Measurements from ENCODE around the gene ZNF511. TPM values are rescaled to one million over a fixed set of nuclear protein-coding genes. Genes with fewer than 3 reads are reported as not detected.

Gene ZNF511
- total RNA-seq, 4 donors from 2014 or later = 16.1 to 26.7 (median 17.7) TPM

DNA sequence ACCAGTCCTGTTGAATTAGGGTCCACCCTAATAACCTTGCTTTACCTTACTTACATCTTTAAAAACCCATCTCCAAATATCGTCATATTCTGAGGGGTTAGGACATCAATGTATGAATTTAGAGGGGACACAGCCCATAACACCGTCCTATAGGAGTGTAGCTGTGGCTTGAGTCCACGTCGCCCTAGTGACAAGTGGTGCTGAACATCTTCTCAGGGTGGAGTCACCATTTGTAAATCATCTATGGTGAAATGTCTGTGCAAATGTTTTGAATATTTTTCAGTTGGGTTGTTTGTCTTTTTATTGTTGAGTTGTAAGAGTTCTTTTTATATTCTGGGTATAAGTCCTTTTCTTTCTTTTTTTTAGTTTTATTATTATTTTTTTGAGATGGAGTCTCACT, 33.3 kb downstream of the ZNF511 start:
- DNase-seq = no peak
- no peak overlapping the region for H3K27ac ChIP-seq
- intact Hi-C loops (cut with DNase I) = no loop called here
- H3K4me1 ChIP-seq = peaks cover 0 to 2% (median 0%) of the 10 kb centered on the region in 3 donors
- TF ChIP-seq, protein P1, sequence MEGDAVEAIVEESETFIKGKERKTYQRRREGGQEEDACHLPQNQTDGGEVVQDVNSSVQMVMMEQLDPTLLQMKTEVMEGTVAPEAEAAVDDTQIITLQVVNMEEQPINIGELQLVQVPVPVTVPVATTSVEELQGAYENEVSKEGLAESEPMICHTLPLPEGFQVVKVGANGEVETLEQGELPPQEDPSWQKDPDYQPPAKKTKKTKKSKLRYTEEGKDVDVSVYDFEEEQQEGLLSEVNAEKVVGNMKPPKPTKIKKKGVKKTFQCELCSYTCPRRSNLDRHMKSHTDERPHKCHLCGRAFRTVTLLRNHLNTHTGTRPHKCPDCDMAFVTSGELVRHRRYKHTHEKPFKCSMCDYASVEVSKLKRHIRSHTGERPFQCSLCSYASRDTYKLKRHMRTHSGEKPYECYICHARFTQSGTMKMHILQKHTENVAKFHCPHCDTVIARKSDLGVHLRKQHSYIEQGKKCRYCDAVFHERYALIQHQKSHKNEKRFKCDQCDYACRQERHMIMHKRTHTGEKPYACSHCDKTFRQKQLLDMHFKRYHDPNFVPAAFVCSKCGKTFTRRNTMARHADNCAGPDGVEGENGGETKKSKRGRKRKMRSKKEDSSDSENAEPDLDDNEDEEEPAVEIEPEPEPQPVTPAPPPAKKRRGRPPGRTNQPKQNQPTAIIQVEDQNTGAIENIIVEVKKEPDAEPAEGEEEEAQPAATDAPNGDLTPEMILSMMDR (IDR thresholded peaks at IDR 0.05) = no peak
- no peak for TF ChIP-seq POLR2A (IDR thresholded peaks at IDR 0.05)
- no peak overlapping the region for H3K4me3 ChIP-seq
- no peaks in the 10 kb centered on the region for H3K36me3 ChIP-seq
- H3K27me3 ChIP-seq = peaks cover 0 to 98% (median 4%) of the 10 kb centered on the region in 4 donors
- 74 to 78% methylated on average over 4 of the region's 4 CpGs for WGBS, 2 donors
- H3K9me3 ChIP-seq = no peaks in the 10 kb centered on the region

DNA sequence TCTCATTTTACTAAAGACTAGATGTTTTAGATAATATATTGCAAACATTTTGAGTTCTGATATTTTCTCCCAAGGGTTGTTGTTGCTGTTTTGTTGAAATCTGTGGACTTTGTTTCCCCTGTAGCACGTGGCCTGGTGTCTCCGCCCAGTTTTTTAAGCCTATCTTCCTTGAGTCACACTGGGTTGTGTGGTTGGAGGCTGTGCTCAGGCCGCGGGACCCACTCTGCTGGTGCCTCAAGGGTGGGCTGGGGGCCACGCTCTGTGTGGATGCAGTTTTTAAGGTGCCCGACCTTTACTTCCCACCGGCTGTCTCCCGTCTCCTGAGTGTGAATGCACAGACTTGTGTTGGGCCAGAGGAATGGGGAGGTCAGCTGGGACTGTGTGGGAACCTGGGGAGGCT, 34.2 kb downstream of the ZNF511 start:
- H3K36me3 ChIP-seq = no peaks in the 10 kb centered on the region
- WGBS, 2 donors = 80% methylated on average over 1 to 3 of the region's 8 CpGs
- no peaks in the 10 kb centered on the region for H3K9me3 ChIP-seq
- no peak overlapping the region for H3K27ac ChIP-seq
- peaks cover 0 to 7% (median 0%) of the 10 kb centered on the region in 3 donors for H3K4me1 ChIP-seq
- H3K27me3 ChIP-seq = peaks cover 0 to 98% (median 0%) of the 10 kb centered on the region in 4 donors
- DNase-seq = no peak
- no peak overlapping the region for H3K4me3 ChIP-seq
- intact Hi-C loops (cut with DNase I) = no loop called here
- TF ChIP-seq, protein P1 (IDR thresholded peaks at IDR 0.05) = no peak
- no peak for TF ChIP-seq POLR2A (IDR thresholded peaks at IDR 0.05)

DNA sequence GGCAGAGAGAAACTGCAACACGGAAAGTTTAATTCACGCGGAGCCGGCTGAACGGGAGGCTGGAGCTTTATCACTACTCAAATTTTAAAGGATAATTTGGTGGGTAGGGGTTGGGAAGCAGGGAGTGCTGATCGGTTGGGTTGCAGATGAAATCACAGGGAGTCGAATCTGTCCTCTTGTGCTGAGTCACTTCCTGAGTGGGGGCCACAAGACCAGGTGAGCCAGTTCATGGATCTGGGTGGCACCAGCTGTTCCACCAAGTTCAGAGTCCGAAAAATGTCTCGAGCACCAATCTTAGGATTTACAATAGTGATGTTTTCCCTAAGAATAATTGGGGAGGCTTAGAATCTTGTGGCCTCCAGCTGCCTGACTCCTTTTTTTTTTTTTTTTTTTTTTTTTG, 34.8 kb downstream of the ZNF511 start:
- H3K27me3 ChIP-seq = peaks cover 0 to 98% (median 0%) of the 10 kb centered on the region in 4 donors
- no peak for DNase-seq
- intact Hi-C loops (cut with DNase I) = no loop called here
- TF ChIP-seq POLR2A (IDR thresholded peaks at IDR 0.05) = no peak
- TF ChIP-seq, protein P1 (IDR thresholded peaks at IDR 0.05) = no peak
- H3K9me3 ChIP-seq = no peaks in the 10 kb centered on the region
- H3K4me1 ChIP-seq = peaks cover 0 to 7% (median 0%) of the 10 kb centered on the region in 3 donors
- no peak overlapping the region for H3K4me3 ChIP-seq
- WGBS, 2 donors = 60 to 63% methylated on average over 9 of the region's 9 CpGs
- no peak overlapping the region for H3K27ac ChIP-seq
- no peaks in the 10 kb centered on the region for H3K36me3 ChIP-seq

DNA sequence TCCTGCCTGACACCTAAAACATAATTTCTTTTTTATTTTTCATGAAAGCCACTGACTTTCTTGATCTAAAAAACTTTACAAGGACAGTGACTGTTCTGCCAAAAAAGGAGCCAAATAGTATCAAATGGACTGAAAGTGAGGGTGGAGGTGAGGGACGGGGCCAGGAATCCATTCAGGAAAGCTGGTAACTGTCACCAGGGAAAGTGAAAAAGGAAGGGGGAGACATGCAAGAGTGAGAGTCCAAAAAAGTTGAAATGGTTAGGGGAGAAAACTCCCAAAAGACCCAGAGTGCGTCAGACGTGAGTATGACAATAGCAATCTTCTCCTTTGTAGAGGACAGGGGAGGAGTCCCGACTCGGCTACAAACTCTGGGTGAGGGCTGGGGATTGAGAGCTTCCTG, 35.5 kb downstream of the ZNF511 start:
- Histone ChIP-seq H3K36me3 (no peaks in the 10 kb centered on the region), H3K27me3 (peaks cover 0 to 96% (median 0%) of the 10 kb centered on the region in 4 donors), H3K27ac (no peak overlapping the region), H3K4me3 (no peak overlapping the region), H3K9me3 (no peaks in the 10 kb centered on the region), H3K4me1 (peaks cover 0 to 7% (median 0%) of the 10 kb centered on the region in 3 donors)
- WGBS, 2 donors = 49 to 64% methylated on average over 5 of the region's 5 CpGs
- intact Hi-C loops (cut with DNase I) = no loop called here
- no peak for DNase-seq
- TF ChIP-seq, protein P1 (IDR thresholded peaks at IDR 0.05) = no peak
- no peak for TF ChIP-seq POLR2A (IDR thresholded peaks at IDR 0.05)

DNA sequence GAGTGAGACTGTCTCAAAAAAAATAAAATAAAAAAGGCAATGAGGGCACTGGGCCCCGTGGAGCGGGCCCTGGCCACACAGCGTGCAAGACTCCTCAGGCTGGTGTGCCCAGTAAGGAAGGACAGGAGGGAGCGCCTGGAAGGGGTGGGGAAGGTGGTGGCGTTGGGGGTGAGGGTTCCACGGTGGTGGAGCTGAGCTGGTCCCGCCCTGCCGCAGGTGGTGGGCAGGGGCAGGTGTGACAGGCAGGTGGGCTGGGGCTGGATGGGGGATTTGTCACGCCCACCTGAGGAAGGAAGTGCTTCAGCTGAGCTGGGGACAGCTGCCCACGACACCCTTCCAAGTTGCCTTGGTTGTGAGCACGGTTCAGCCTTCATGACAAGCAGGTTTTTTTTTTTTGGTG, 37.7 kb downstream of the ZNF511 start:
- no peak for DNase-seq
- peaks cover 0 to 94% (median 0%) of the 10 kb centered on the region in 4 donors for H3K27me3 ChIP-seq
- intact Hi-C loops (cut with DNase I) = no loop called here
- 41% methylated on average over 11 of the region's 11 CpGs for WGBS, 2 donors
- H3K27ac ChIP-seq = no peak overlapping the region
- peaks cover 0 to 7% (median 0%) of the 10 kb centered on the region in 3 donors for H3K4me1 ChIP-seq
- no peaks in the 10 kb centered on the region for H3K36me3 ChIP-seq
- H3K9me3 ChIP-seq = no peaks in the 10 kb centered on the region
- no peak overlapping the region for H3K4me3 ChIP-seq
- no peak for TF ChIP-seq POLR2A (IDR thresholded peaks at IDR 0.05)
- TF ChIP-seq, protein P1 (IDR thresholded peaks at IDR 0.05) = no peak
